Adrenal gland (tissue), 5 donors: ENCODE results near the gene LSM14B.

Experiments used
- POLR2A ChIP-seq, 2 donors: fragments of 450-650 bp; IDR thresholded peaks; one replicate each; pipeline ENCODE4 v1.6.1; 2017; ENCODE audit warnings: antibody characterized with exemption in 2 of 2, mild to moderate bottlenecking in 2 of 2, moderate library complexity in 1 of 2
- TF ChIP-seq, protein P1 (sequence below), 6 experiments: fragments of 450-650 bp in 4 of 6; fragments of 200-600 bp in 2 of 6; sonication (generic) in 1 of 6; IDR thresholded peaks; 1 replicate in 5 of 6; 2 replicates in 1 of 6; pipeline versions ENCODE4 v1.5.1 to v1.8.0; 2016 to 2021; ENCODE audit warnings: antibody characterized with exemption in 6 of 6, mild to moderate bottlenecking in 2 of 6, moderate library complexity in 1 of 6
- donor health status: DM: no; HTN: no; CAD: no.

- TF ChIP-seq, protein P1, sequence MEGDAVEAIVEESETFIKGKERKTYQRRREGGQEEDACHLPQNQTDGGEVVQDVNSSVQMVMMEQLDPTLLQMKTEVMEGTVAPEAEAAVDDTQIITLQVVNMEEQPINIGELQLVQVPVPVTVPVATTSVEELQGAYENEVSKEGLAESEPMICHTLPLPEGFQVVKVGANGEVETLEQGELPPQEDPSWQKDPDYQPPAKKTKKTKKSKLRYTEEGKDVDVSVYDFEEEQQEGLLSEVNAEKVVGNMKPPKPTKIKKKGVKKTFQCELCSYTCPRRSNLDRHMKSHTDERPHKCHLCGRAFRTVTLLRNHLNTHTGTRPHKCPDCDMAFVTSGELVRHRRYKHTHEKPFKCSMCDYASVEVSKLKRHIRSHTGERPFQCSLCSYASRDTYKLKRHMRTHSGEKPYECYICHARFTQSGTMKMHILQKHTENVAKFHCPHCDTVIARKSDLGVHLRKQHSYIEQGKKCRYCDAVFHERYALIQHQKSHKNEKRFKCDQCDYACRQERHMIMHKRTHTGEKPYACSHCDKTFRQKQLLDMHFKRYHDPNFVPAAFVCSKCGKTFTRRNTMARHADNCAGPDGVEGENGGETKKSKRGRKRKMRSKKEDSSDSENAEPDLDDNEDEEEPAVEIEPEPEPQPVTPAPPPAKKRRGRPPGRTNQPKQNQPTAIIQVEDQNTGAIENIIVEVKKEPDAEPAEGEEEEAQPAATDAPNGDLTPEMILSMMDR (IDR thresholded peaks at IDR 0.05): peak; percentile 65 to 74 (median 72)
- no peak for TF ChIP-seq POLR2A (IDR thresholded peaks at IDR 0.05)
Observed at GRCh38 chr20:62156592-62157386, 34.5 kb downstream of the LSM14B start.
